SHP77 treated with DMSO at 0.1 percent for 48 hours (cell line): ENCODE data around the gene ADAMTSL2.
"Not testable (repeated sequence)": the region's sequence is repeated elsewhere in the genome, so short reads cannot be mapped to it uniquely, and the experiment has no call there.

ENCODE experiments used
- DNase-seq: peaks from one replicate; lab custom pipeline; 2025; lab: John Stamatoyannopoulos, UW

ADAMTSL2 gene

DNA sequence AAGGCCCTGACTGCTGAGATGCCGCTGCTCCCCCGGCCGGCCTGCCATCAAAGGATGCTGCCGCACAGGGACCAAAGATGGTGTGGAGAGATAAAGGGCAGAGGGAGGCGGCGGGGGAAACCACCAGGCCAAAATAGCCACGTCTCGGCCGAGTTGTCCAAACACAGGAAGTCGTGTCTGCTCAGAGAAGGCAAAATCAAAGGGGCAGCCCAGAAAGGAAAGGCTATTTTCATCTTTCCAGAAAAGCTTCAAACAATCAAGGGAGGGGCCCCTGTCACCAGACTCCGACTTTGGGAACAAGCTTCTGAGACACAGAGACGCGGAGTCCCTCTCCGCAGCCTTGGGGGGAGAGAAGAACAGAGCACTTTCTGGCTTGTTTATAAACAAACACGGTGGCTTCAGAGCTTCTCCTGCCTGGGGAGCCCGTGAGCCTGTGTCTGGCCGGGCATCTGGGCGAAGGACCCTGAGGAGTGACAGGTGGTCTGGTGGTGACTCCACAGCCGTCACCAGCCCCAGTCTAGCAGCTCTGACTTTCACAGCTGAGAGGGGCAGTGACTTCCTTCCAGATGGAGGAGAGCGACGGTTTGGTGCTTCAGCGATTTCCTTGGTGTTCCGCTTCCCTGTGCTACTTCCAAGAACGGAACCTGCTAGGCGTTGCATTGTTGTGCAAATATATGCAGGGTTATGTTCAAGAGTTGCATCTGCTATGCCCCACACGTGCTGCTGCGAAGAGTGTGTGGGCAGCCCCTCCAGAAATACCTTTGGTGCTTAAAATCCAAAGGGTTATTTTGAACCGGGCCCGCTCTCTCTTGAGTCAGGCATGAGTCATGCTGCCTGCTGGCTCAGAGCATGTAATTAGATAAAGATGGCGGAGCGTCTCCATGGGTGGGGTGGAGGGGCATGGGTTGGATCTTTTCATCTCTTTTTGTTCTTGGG lies 24.0 kb downstream of the ADAMTSL2 start:
- no peak for DNase-seq

- no peak for DNase-seq
These were observed 25.8 kb downstream of the ADAMTSL2 start for GRCh38 chr9:133560311-133560710.

DNA sequence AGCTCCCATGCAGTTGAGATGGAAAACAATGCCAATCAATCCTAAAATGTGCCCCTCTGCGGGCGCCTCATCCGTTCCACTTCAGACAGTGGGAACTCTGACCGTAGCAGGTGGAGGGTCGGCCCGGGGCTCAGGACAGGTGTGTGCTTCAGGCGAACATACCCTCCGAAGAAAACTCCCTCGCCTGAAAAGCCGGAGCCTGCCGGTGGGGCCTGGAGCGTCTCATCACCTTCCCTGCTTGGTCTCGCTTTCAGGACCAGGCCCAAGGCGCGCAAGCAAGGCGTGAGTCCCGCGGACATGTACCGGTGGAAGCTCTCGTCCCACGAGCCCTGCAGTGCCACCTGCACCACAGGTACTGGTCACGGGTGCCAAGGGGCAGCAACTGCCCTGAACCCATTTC lies 26.4 kb downstream of the ADAMTSL2 start:
- no peak for DNase-seq

DNA sequence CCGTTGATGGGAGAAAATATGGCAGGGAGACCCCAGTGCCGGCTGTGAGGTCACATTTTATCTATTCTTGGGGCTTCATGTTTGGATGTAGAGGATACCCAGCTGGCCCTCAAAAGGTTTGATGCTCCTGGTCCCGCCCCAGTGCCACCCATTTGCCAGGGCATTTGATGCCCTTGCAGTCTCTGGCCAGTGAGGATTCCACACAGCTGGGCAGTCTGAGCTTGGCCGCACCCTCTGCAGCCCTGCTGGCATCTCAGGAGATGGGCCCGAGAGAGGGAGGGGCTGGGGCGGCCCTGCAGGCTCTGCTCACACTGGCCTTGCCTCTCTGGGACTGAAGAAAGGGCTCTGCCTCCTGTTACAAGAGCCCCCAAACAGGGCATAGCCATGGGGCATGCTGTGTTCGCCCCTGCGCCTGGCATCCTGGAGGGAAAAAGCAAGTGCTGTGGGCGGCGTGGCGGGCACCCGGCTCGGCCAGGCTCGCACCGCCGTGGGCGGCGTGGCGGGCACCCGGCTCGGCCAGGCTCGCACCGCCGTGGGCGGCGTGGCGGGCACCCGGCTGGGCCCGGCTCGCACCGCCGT lies 27.6 kb downstream of the ADAMTSL2 start:
- no peak for DNase-seq

GRCh38 chr9:133562611-133563290 lies 28.2 kb downstream of the ADAMTSL2 start:
- DNase-seq: no peak

DNA sequence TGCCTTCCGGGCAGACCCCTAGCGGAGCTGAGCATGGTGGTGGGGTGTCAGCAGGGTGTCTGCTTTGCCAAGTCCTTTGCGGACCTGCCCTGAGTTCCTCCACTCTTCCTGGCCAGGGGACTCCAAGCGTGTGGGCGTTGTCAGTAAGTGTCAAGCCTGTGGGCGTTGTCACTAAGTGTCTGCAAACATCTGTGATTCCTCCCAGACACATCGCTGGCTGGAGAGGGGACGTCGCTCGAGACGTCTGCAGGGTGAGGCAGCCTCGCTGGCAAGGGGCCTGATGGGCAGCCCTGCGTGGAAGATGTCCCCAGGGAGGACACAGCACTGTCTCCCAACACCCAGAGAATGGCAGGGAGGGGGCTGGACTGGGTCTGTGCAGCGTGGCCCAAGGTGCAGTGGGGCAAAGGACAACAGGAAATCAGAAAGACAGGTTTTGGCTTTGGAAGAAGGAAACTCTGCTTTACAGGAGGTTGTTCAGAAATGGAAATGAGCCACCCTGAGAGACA lies 28.8 kb downstream of the ADAMTSL2 start:
- DNase-seq: no peak

- not testable (repeated sequence) for DNase-seq
These were observed 29.3 kb downstream of the ADAMTSL2 start for GRCh38 chr9:133563814-133564213.

DNA sequence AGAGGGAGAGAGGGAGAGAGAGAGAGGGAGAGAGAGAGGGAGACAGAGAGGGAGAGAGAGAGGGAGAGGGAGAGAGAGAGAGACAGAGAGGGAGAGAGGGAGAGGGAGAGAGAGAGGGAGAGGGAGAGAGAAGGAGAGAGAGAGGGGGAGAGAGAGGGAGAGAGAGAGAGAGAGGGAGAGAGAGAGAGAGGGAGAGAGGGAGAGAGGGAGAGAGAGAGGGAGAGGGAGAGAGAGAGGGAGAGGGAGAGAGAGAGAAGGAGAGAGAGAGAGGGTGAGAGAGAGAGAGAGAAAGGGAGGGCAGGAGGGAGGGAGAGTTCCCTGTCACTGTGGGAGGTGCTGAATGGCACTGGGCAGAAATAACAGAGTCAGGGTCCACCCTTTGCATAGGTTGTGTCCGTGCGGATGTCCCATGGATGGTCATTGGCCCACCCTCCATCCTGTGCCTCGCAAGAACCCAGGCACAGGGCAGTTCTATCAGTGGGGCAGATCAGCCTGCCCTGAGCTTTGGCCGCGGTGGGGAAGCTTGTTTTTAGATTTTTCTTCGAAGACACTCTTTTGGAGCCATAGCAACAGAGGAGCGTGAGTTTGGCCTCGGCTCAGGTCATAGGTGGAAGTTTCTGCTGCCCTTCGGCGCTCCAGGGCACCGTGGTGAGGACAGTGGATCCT lies 30.1 kb downstream of the ADAMTSL2 start:
- DNase-seq: no peak

DNA sequence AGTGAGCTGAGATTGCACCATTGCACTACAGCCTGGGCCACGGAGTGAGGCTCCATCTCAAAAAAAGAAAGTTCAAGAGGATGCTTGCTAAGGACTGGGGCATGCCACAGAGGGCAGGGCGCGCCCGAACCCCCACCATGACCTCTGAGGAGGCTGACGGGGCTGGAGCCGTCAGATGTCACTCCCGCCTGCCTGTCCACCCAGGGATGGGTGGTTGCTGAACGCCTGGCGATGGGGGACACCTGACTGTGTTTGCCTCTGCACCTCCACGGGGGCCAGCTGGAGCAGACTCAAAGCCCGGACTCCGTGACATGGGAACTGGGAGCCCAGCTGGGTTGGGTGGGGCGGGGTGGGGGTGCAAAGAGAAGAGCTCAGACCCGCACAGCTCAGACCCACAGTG lies 31.9 kb downstream of the ADAMTSL2 start:
- DNase-seq: no peak

- DNase-seq: no peak
These were observed 32.3 kb downstream of the ADAMTSL2 start for GRCh38 chr9:133566817-133567216.

DNA sequence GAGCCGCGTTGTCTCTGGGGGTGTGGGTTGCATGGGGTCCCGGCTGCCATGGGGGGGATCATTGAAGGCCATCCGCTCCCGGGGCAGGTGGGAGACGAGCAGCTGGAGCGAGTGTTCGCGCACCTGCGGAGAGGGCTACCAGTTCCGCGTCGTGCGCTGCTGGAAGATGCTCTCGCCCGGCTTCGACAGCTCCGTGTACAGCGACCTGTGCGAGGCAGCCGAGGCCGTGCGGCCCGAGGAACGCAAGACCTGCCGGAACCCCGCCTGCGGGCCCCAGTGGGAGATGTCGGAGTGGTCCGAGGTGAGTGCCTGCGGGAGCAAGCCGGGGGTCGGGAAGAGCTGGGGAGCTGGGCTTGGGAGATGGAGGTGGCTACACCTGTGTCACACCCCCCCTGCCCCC lies 33.7 kb downstream of the ADAMTSL2 start:
- no peak for DNase-seq

DNA sequence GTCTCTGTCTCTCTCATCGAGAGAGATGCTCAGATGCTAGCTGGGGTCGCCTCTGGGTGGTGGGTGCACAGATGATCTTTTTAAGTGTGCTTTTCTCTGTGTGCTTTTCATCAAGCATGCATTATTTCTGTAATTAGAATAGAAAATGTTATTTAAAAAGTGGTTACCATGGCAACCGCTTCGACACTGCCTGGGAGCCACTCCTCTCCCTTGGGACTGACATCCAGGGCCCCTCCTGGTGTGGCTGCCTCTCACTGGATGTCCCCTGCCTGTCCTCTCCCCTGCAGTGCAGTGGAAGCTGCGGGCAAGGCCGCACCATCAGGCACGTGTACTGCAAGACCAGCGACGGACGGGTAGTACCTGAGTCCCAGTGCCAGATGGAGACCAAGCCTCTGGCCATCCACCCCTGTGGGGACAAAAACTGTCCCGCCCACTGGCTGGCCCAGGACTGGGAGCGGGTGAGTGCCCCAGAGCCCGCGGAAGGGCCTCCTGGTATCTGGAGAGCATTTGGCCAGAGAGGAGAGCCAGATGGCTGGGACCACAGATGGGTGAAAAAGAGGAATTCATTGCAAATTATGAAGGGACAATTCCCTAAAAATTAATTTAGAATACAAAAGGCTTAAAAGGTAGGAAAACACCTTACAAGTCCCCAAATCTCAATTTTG lies 34.7 kb downstream of the ADAMTSL2 start:
- DNase-seq: no peak

DNA sequence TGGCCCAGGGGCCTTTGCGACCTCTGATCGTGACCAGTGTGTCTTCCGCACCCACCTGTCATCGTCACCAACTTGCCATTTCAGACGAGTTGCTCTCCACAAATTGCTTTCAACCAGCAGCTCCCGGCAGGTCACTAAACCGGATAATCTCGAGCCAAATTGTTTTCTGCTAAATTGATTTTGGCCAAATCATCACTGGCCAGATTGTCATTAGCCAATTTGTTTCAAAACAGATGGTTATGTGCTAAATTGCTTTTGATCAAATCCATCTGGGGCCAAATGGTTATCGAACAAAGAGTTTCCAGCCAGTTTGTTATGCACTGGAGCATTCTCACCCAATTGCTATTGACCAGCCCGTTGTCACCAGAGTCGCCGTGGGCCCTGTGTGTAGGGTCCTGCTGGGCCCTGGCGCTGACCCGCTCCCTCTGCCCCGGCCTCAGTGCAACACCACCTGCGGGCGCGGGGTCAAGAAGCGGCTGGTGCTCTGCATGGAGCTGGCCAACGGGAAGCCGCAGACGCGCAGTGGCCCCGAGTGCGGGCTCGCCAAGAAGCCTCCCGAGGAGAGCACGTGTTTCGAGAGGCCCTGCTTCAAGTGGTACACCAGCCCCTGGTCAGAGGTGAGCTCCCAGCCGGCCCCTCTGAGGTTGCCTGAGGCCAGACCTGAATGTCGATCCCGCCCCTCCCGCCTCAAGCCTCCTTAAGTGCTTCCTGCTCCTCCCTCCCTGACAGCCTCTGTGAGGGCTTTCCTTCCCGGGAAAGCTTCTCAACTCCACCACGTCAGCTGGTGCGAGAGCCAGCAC lies 35.6 kb downstream of the ADAMTSL2 start:
- no peak for DNase-seq

DNA sequence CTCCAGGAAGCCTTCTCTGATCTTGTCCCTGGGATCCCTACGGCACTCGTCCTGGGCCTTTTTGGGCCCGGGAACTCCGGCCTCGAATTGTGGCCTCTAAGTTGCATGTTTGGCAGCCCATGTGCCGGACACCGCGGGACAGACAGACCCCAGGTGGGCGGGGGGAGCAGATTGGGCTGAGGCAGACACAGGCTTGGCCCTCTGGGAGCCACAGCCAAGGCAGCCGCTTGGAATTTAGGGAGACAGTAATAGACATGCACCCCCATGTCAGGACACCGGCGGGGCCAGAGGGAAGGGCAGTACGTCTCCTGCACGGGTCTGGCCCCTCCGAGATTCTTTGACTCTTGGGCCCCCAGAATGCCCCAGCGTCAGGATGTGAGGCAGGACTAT lies 36.2 kb downstream of the ADAMTSL2 start:
- no peak for DNase-seq

- no peak for DNase-seq
These were observed 36.9 kb downstream of the ADAMTSL2 start for GRCh38 chr9:133571391-133571890.

- DNase-seq: no peak
These were observed 37.5 kb downstream of the ADAMTSL2 start for GRCh38 chr9:133571896-133572595.

- DNase-seq: no peak
These were observed 38.4 kb downstream of the ADAMTSL2 start for GRCh38 chr9:133572821-133573361.

DNA sequence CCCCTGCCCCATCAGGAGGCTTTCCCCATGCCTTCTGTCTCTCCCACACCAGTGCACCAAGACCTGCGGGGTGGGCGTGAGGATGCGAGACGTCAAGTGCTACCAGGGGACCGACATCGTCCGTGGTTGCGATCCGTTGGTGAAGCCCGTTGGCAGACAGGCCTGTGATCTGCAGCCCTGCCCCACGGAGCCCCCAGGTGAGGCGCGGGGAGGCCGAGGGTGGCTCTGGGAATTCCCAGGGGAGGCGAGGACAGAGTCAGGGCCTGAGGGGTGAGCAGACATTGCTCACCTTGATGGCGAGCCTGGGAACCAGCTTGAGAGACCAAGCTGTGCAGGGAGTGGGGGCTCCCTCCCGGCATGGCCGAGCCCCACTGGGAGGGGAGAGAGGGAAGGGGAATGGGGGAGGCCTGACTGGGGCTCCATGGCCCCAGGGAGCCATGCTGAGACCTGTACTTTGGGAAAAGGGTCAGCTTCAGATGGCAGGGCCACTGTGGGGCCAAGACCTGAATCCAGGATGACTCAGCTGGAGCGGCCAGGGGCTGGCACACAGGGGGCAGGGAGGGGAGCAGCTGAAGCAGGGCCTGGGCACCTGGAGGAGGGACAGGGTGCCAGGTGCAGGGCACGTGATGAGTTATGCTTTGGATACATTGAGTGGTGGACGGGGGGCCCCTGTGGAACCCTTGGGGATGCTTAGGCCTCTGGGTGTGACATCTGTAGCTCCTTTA lies 39.4 kb downstream of the ADAMTSL2 start:
- no peak for DNase-seq

- no peak for DNase-seq
These were observed 40.3 kb downstream of the ADAMTSL2 start for GRCh38 chr9:133574771-133575170.
